Esophagus muscularis mucosa (tissue), 4 donors: ENCODE measurements around the gene OXNAD1. TPM values are rescaled to one million over a fixed set of nuclear protein-coding genes. Genes with fewer than 3 reads are reported as not detected.
A peak's percentile ranks its signal among the peaks of the same experiment; 100 is the strongest.

Source experiments
- DNase-seq: peaks from one replicate; pipeline ENCODE4 v3.0.0-alpha.2; 2017; ENCODE audit errors: extremely low spot score
- H3K27ac ChIP-seq, 4 donors: fragments of 200-600 bp; sonication (generic); replicated peaks in 1 of 4; 1 replicate in 3 of 4; 2 replicates in 1 of 4; pipeline ENCODE4 v1.5.1; 2016 to 2019; ENCODE audit warnings: mild to moderate bottlenecking in 1 of 4
- H3K27me3 ChIP-seq, 4 donors: fragments of 200-600 bp; sonication (generic); one replicate each; pipeline versions ENCODE4 v1.5.1 to v1.6.0; 2016 to 2019
- H3K36me3 ChIP-seq, 4 donors: fragments of 200-600 bp; sonication (generic); one replicate each; pipeline ENCODE4 v1.5.1; 2016 to 2019
- H3K4me1 ChIP-seq, 4 donors: fragments of 200-600 bp; sonication (generic); one replicate each; pipeline ENCODE4 v1.5.1; 2016 to 2019
- H3K4me3 ChIP-seq, 4 donors: fragments of 200-600 bp; sonication (generic); 1 replicate in 2 of 4; 2 replicates in 2 of 4; pipeline ENCODE4 v1.5.1; 2016 to 2019; ENCODE audit warnings: mild to moderate bottlenecking in 4 of 4, moderate library complexity in 1 of 4
- H3K9me3 ChIP-seq, 4 donors: fragments of 200-600 bp; sonication (generic); 1 replicate in 3 of 4; 2 replicates in 1 of 4; pipeline ENCODE4 v1.5.1; 2016 to 2019
- EP300 ChIP-seq: sonication (generic); formaldehyde crosslinking; IDR thresholded peaks from one replicate; pipeline ENCODE4 v1.6.1; 2017; ENCODE audit warnings: antibody characterized with exemption
- POLR2A ChIP-seq: fragments of 450-650 bp; IDR thresholded peaks from one replicate; pipeline ENCODE4 v1.6.1; 2017; ENCODE audit warnings: antibody characterized with exemption, moderate library complexity, mild to moderate bottlenecking, low read depth
- POLR2AphosphoS5 ChIP-seq, 2 donors: sonication (generic); formaldehyde crosslinking; IDR thresholded peaks; one replicate each; pipeline ENCODE4 v1.6.1; 2017; ENCODE audit warnings: antibody characterized with exemption in 2 of 2
- WGBS: methylation state at CpG from one replicate; pipeline ENCODE4 v1.1.5; 2018; 5-methylcytosine and 5-hydroxymethylcytosine counted together
- intact Hi-C: fragments of 100-400 bp; cut with DNase I; formaldehyde crosslinking; loops from one replicate; pipeline ENCODE4 v1.15.1; 2023
- total RNA-seq, 4 donors: library from RNA; depleted of rRNA; stranded (reverse); fragments of >200 nt; gene quantifications; one replicate each; pipeline versions ENCODE4 v1.1.0 to v1.2.1, GENCODE V29; 2016
- TF ChIP-seq, protein P1 (sequence below), 3 experiments: fragments of 200-600 bp in 2 of 3; fragments of 450-650 bp in 1 of 3; sonication (generic) in 2 of 3; IDR thresholded peaks; one replicate each; pipeline ENCODE4 v1.5.1; 2017 to 2019; ENCODE audit warnings: antibody characterized with exemption in 3 of 3, mild to moderate bottlenecking in 2 of 3, moderate library complexity in 1 of 3

OXNAD1 gene
- total RNA-seq, 4 donors from 2014 or later, result 6.7 to 13.3 (median 10.2) TPM

GRCh38 chr3:16299746-16300145, 34.7 kb downstream of the OXNAD1 start:
- no peak for DNase-seq
- H3K4me1 ChIP-seq, result peaks cover 4 to 28% (median 21%) of the 10 kb centered on the region in 4 donors
- intact Hi-C loops, result no loop called here
- peak overlapping the region in 2 of 4 donors; percentile 49 to 61 for H3K27ac ChIP-seq
- no peak overlapping the region for H3K4me3 ChIP-seq
- no peak for TF ChIP-seq EP300
- TF ChIP-seq POLR2A, result no peak
- WGBS, result 84% methylated on average over 3 of the region's 3 CpGs
- H3K9me3 ChIP-seq, result no peaks in the 10 kb centered on the region
- no peaks in the 10 kb centered on the region for H3K27me3 ChIP-seq
- H3K36me3 ChIP-seq, result peaks cover 0 to 28% (median 21%) of the 10 kb centered on the region in 4 donors

DNA sequence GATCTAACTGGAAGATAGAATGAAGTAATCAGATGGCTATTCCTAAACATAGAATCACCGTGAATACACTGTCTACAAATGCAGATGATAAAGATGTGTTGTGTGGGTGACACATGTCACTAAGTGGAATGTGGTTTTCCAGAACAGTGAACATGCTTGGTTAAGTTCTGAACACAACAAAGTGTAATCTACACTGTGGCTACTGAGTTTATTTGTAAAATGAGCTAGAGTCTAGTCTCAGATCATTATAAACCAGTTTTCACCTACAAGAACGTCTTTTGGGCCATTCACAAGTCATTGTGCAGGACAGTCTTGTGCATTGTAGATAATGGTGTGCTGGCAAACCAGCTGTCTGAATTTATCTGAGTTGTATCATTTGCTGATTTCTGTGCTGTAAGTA, 35.3 kb downstream of the OXNAD1 start:
- WGBS, result 76% methylated on average over 2 of the region's 2 CpGs
- TF ChIP-seq POLR2AphosphoS5 (IDR thresholded peaks at IDR 0.05), result no peak
- TF ChIP-seq, protein P1, sequence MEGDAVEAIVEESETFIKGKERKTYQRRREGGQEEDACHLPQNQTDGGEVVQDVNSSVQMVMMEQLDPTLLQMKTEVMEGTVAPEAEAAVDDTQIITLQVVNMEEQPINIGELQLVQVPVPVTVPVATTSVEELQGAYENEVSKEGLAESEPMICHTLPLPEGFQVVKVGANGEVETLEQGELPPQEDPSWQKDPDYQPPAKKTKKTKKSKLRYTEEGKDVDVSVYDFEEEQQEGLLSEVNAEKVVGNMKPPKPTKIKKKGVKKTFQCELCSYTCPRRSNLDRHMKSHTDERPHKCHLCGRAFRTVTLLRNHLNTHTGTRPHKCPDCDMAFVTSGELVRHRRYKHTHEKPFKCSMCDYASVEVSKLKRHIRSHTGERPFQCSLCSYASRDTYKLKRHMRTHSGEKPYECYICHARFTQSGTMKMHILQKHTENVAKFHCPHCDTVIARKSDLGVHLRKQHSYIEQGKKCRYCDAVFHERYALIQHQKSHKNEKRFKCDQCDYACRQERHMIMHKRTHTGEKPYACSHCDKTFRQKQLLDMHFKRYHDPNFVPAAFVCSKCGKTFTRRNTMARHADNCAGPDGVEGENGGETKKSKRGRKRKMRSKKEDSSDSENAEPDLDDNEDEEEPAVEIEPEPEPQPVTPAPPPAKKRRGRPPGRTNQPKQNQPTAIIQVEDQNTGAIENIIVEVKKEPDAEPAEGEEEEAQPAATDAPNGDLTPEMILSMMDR (IDR thresholded peaks at IDR 0.05), result no peak
- no peak for TF ChIP-seq EP300
- TF ChIP-seq POLR2A, result no peak
- Histone ChIP-seq H3K9me3 (no peaks in the 10 kb centered on the region), H3K4me1 (peaks cover 4 to 28% (median 21%) of the 10 kb centered on the region in 4 donors), H3K27me3 (no peaks in the 10 kb centered on the region), H3K27ac (peak overlapping the region in 2 of 4 donors; percentile 24 to 61), H3K36me3 (peaks cover 0 to 27% (median 20%) of the 10 kb centered on the region in 4 donors), H3K4me3 (no peak overlapping the region)
- intact Hi-C loops, result no loop called here
- no peak for DNase-seq

- 89% methylated on average over 2 of the region's 2 CpGs for WGBS
Observed at GRCh38 chr3:16300881-16301359, 35.9 kb downstream of the OXNAD1 start.

GRCh38 chr3:16301507-16301906, 36.5 kb downstream of the OXNAD1 start:
- H3K27ac ChIP-seq, result peak overlapping the region in 2 of 4 donors; percentile 18 to 24
- WGBS, result 61% methylated on average over 6 of the region's 6 CpGs

More at GRCh38 chr3:16300881-16301359, 35.9 kb downstream of the OXNAD1 start:
- no peak overlapping the region for H3K4me3 ChIP-seq
- TF ChIP-seq POLR2AphosphoS5 (IDR thresholded peaks at IDR 0.05) (no peak), POLR2A (no peak), EP300 (no peak)
- TF ChIP-seq, protein P1 (IDR thresholded peaks at IDR 0.05), result no peak
- H3K9me3 ChIP-seq, result no peaks in the 10 kb centered on the region
- H3K27ac ChIP-seq, result peak overlapping the region in 3 of 4 donors; percentile 18 to 61 (median 24)
- peak; percentile 91 for DNase-seq
- no peaks in the 10 kb centered on the region for H3K27me3 ChIP-seq
- H3K4me1 ChIP-seq, result peaks cover 4 to 28% (median 21%) of the 10 kb centered on the region in 4 donors
- H3K36me3 ChIP-seq, result peaks cover 0 to 30% (median 19%) of the 10 kb centered on the region in 4 donors
- intact Hi-C loops, result no loop called here

DNA sequence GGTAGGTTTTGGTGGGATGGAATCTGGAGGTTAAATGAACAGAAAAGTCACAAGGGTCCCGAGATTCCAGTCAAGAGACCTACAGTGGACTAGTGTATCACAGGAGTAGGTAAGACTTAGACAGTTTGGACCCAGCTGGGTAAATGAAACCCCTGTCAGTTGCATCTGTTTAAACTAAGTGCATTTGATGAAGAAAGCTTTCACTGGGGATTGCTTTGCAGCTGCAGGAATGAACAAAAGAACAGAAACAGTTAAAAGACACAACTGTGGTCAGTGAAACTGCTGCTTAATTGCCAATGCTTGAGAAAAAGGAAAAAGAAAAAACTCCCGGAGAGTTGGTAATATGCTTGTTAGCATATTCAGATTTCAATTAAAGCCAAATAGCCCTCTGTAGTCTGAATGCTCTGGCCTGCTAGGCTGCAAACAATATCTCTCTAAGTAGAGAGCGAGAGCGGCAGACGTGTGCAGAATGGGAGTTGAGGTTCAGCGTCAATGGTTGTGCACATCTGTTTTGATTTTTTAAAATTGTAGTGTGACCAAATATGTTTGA, 37.1 kb downstream of the OXNAD1 start:
- Histone ChIP-seq H3K27me3 (no peaks in the 10 kb centered on the region), H3K27ac (no peak overlapping the region), H3K4me3 (no peak overlapping the region), H3K9me3 (no peaks in the 10 kb centered on the region), H3K36me3 (peaks cover 0 to 32% (median 20%) of the 10 kb centered on the region in 4 donors), H3K4me1 (peaks cover 4 to 28% (median 21%) of the 10 kb centered on the region in 4 donors)
- TF ChIP-seq EP300, result no peak
- TF ChIP-seq POLR2AphosphoS5 (IDR thresholded peaks at IDR 0.05), result no peak
- TF ChIP-seq, protein P1 (IDR thresholded peaks at IDR 0.05), result no peak
- no peak for TF ChIP-seq POLR2A
- peak; percentile 66 for DNase-seq
- intact Hi-C loops, result no loop called here
- 75% methylated on average over 6 of the region's 6 CpGs for WGBS

More at GRCh38 chr3:16301507-16301906, 36.5 kb downstream of the OXNAD1 start:
- Histone ChIP-seq H3K36me3 (peaks cover 0 to 32% (median 20%) of the 10 kb centered on the region in 4 donors), H3K27me3 (no peaks in the 10 kb centered on the region), H3K4me1 (peaks cover 4 to 28% (median 21%) of the 10 kb centered on the region in 4 donors), H3K4me3 (no peak overlapping the region), H3K9me3 (no peaks in the 10 kb centered on the region)
- TF ChIP-seq, protein P1 (IDR thresholded peaks at IDR 0.05), result no peak
- TF ChIP-seq EP300 (no peak), POLR2A (no peak), POLR2AphosphoS5 (IDR thresholded peaks at IDR 0.05) (no peak)
- intact Hi-C loops, result no loop called here
- peak; percentile 84 for DNase-seq
